ENCODE results near the gene SLC7A1. TPM values are rescaled to one million over a fixed set of nuclear protein-coding genes. Genes with fewer than 3 reads are reported as not detected.
A peak's percentile ranks its signal among the peaks of the same experiment; 100 is the strongest.

The SLC7A1 gene
- total and polyA plus RNA-seq, 4 experiments from 2014 or later, result 2.8 to 42.6 (median 22.8) TPM

- H3K4me1 Mint-ChIP-seq, result peaks cover 25 to 55% (median 40%) of the 10 kb centered on the region in 4 donors
- H3K36me3 Mint-ChIP-seq, result peaks cover 6 to 8% of the 10 kb centered on the region in 2 donors
- ChIA-PET CTCF (ENCODE audit: partially characterized antibody) (no interaction called here), POLR2A (ENCODE audit: partially characterized antibody) (interaction anchor here (0.8 to 3.0 kb wide), 5 partner anchors 9 to 342 kb away, joined by 3 to 10 read pairs (median 4); no protein-coding TSS in a partner anchor)
- intact Hi-C loops (cut with micrococcal nuclease), result loop anchor here (1.0 to 10.0 kb wide), 6 partner anchors 88 to 1460 kb away; partner anchors contain the start of genes HMGB1, PAN3 and USPL1
- no peaks in the 10 kb centered on the region for H3K27me3 Mint-ChIP-seq
- H3K4me3 Mint-ChIP-seq, result peak overlapping the region; percentile 87 to 94 (median 92)
- no peaks in the 10 kb centered on the region for H3K9me3 Mint-ChIP-seq
- H3K27me3 ChIP-seq (ENCODE audit: insufficient read depth, low read length), result no peaks in the 10 kb centered on the region
- peak overlapping the region; percentile 90 to 97 (median 93) for H3K27ac Mint-ChIP-seq
- peaks cover 32% of the 10 kb centered on the region for H3K4me1 ChIP-seq (ENCODE audit: insufficient read depth, low read length)
- peak overlapping the region; percentile 66 for H3K27ac ChIP-seq (ENCODE audit: low read depth, low read length)
- H3K4me3 ChIP-seq (ENCODE audit: low read length in 2 of 2), result peak overlapping the region; percentile 59 to 61
- peak; percentile 52 to 75 (median 57) for DNase-seq
- no peaks in the 10 kb centered on the region for H3K36me3 ChIP-seq (ENCODE audit: insufficient read depth, low read length)
- H3K9me3 ChIP-seq (ENCODE audit: control insufficient read depth in 1 of 2, low read length in 2 of 2), result no peaks in the 10 kb centered on the region
Observed at GRCh38 chr13:29594710-29595379, 643 bp downstream of the SLC7A1 start.

- CTCF ChIA-PET (ENCODE audit: partially characterized antibody), result interaction anchor here (0.7 kb wide), 1 partner anchor 111 kb away, joined by 3 read pairs; no protein-coding TSS in a partner anchor
- Mint-ChIP-seq H3K4me1 (peaks cover 28 to 58% (median 44%) of the 10 kb centered on the region in 4 donors), H3K4me3 (peak overlapping the region; percentile 87 to 94 (median 92)), H3K9me3 (no peaks in the 10 kb centered on the region), H3K36me3 (peaks cover 6 to 8% of the 10 kb centered on the region in 2 donors), H3K27me3 (no peaks in the 10 kb centered on the region), H3K27ac (peak overlapping the region; percentile 90 to 97 (median 93))
- no peaks in the 10 kb centered on the region for H3K27me3 ChIP-seq (ENCODE audit: insufficient read depth, low read length)
- H3K9me3 ChIP-seq (ENCODE audit: control insufficient read depth in 1 of 2, low read length in 2 of 2), result no peaks in the 10 kb centered on the region
- POLR2A ChIA-PET (ENCODE audit: partially characterized antibody), result interaction anchor here (2.6 to 3.0 kb wide), 2 partner anchors 8 to 56 kb away, joined by 7 to 10 read pairs; no protein-coding TSS in a partner anchor
- intact Hi-C loops (cut with micrococcal nuclease), result loop anchor here (2.0 to 10.0 kb wide), 3 partner anchors 870 to 1460 kb away; partner anchors contain the start of genes HMGB1, PAN3 and USPL1
- H3K4me3 ChIP-seq (ENCODE audit: low read length in 2 of 2), result peak overlapping the region; percentile 59 to 61
- DNase-seq, result peak; percentile 40 to 52 (median 48)
- peak overlapping the region; percentile 66 for H3K27ac ChIP-seq (ENCODE audit: low read depth, low read length)
- H3K36me3 ChIP-seq (ENCODE audit: insufficient read depth, low read length), result no peaks in the 10 kb centered on the region
- peaks cover 34% of the 10 kb centered on the region for H3K4me1 ChIP-seq (ENCODE audit: insufficient read depth, low read length)
Observed at GRCh38 chr13:29594303-29594709, 1.2 kb downstream of the SLC7A1 start.

GRCh38 chr13:29593605-29594297 lies 1.7 kb downstream of the SLC7A1 start:
- peak overlapping the region; percentile 66 for H3K27ac ChIP-seq (ENCODE audit: low read depth, low read length)
- H3K4me1 Mint-ChIP-seq, result peaks cover 28 to 61% (median 45%) of the 10 kb centered on the region in 4 donors
- intact Hi-C loops (cut with micrococcal nuclease), result loop anchor here (1.0 to 10.0 kb wide), 4 partner anchors 47 to 1459 kb away; partner anchors contain the start of genes HMGB1, PAN3 and USPL1
- H3K9me3 Mint-ChIP-seq, result no peaks in the 10 kb centered on the region
- no peaks in the 10 kb centered on the region for H3K9me3 ChIP-seq (ENCODE audit: control insufficient read depth in 1 of 2, low read length in 2 of 2)
- H3K27ac Mint-ChIP-seq, result peak overlapping the region; percentile 90 to 97 (median 93)
- CTCF ChIA-PET (ENCODE audit: partially characterized antibody), result interaction anchor here (0.7 kb wide), 1 partner anchor 111 kb away, joined by 3 read pairs; no protein-coding TSS in a partner anchor
- no peaks in the 10 kb centered on the region for H3K36me3 ChIP-seq (ENCODE audit: insufficient read depth, low read length)
- no peaks in the 10 kb centered on the region for H3K27me3 Mint-ChIP-seq
- POLR2A ChIA-PET (ENCODE audit: partially characterized antibody), result no interaction called here
- peak overlapping the region; percentile 87 to 94 (median 92) for H3K4me3 Mint-ChIP-seq
- no peaks in the 10 kb centered on the region for H3K27me3 ChIP-seq (ENCODE audit: insufficient read depth, low read length)
- DNase-seq, result no peak
- H3K4me3 ChIP-seq (ENCODE audit: low read length in 2 of 2), result peak overlapping the region in 1 of 2 donors; percentile 59
- peaks cover 34% of the 10 kb centered on the region for H3K4me1 ChIP-seq (ENCODE audit: insufficient read depth, low read length)
- H3K36me3 Mint-ChIP-seq, result peaks cover 6 to 8% of the 10 kb centered on the region in 2 donors

GRCh38 chr13:29591310-29591709 lies 4.2 kb downstream of the SLC7A1 start:
- intact Hi-C loops (cut with micrococcal nuclease), result loop anchor here (10.0 kb wide), 2 partner anchors 1023 to 1457 kb away; partner anchors contain the start of genes PAN3 and USPL1
- no peak overlapping the region for H3K4me3 ChIP-seq (ENCODE audit: low read length in 2 of 2)
- H3K4me1 Mint-ChIP-seq, result peaks cover 34 to 73% (median 53%) of the 10 kb centered on the region in 4 donors
- no peaks in the 10 kb centered on the region for H3K36me3 ChIP-seq (ENCODE audit: insufficient read depth, low read length)
- H3K27ac ChIP-seq (ENCODE audit: low read depth, low read length), result no peak overlapping the region
- no peak for DNase-seq
- H3K9me3 Mint-ChIP-seq, result no peaks in the 10 kb centered on the region
- ChIA-PET CTCF (ENCODE audit: partially characterized antibody) (no interaction called here), POLR2A (ENCODE audit: partially characterized antibody) (no interaction called here)
- H3K27ac Mint-ChIP-seq, result peak overlapping the region in 3 of 7 donors; percentile 1 to 30 (median 27)
- peaks cover 33% of the 10 kb centered on the region for H3K4me1 ChIP-seq (ENCODE audit: insufficient read depth, low read length)
- no peaks in the 10 kb centered on the region for H3K27me3 Mint-ChIP-seq
- no peaks in the 10 kb centered on the region for H3K27me3 ChIP-seq (ENCODE audit: insufficient read depth, low read length)
- H3K4me3 Mint-ChIP-seq, result peak overlapping the region in 2 of 8 donors; percentile 2 to 23
- peaks cover 10 to 13% of the 10 kb centered on the region in 2 donors for H3K36me3 Mint-ChIP-seq
- no peaks in the 10 kb centered on the region for H3K9me3 ChIP-seq (ENCODE audit: control insufficient read depth in 1 of 2, low read length in 2 of 2)

GRCh38 chr13:29589967-29590366 lies 5.5 kb downstream of the SLC7A1 start:
- Mint-ChIP-seq H3K9me3 (no peaks in the 10 kb centered on the region), H3K36me3 (peaks cover 9 to 10% of the 10 kb centered on the region in 2 donors), H3K4me3 (no peak overlapping the region), H3K27me3 (no peaks in the 10 kb centered on the region), H3K4me1 (peaks cover 32 to 71% (median 52%) of the 10 kb centered on the region in 4 donors), H3K27ac (peak overlapping the region in 5 of 7 donors; percentile 22 to 54 (median 46))
- no peaks in the 10 kb centered on the region for H3K9me3 ChIP-seq (ENCODE audit: control insufficient read depth in 1 of 2, low read length in 2 of 2)
- ChIA-PET POLR2A (ENCODE audit: partially characterized antibody) (no interaction called here), CTCF (ENCODE audit: partially characterized antibody) (no interaction called here)
- no peaks in the 10 kb centered on the region for H3K27me3 ChIP-seq (ENCODE audit: insufficient read depth, low read length)
- intact Hi-C loops (cut with micrococcal nuclease), result loop anchor here (10.0 kb wide), 2 partner anchors 1025 to 1455 kb away; partner anchors contain the start of genes PAN3 and USPL1
- no peak overlapping the region for H3K4me3 ChIP-seq (ENCODE audit: low read length in 2 of 2)
- no peak overlapping the region for H3K27ac ChIP-seq (ENCODE audit: low read depth, low read length)
- no peak for DNase-seq
- peaks cover 32% of the 10 kb centered on the region for H3K4me1 ChIP-seq (ENCODE audit: insufficient read depth, low read length)
- no peaks in the 10 kb centered on the region for H3K36me3 ChIP-seq (ENCODE audit: insufficient read depth, low read length)

GRCh38 chr13:29589234-29589633 lies 6.3 kb downstream of the SLC7A1 start:
- H3K4me1 Mint-ChIP-seq, result peaks cover 33 to 72% (median 50%) of the 10 kb centered on the region in 4 donors
- Histone ChIP-seq H3K4me1 (ENCODE audit: insufficient read depth, low read length) (peaks cover 31% of the 10 kb centered on the region), H3K27ac (ENCODE audit: low read depth, low read length) (no peak overlapping the region), H3K27me3 (ENCODE audit: insufficient read depth, low read length) (no peaks in the 10 kb centered on the region), H3K4me3 (ENCODE audit: low read length in 2 of 2) (no peak overlapping the region), H3K9me3 (ENCODE audit: control insufficient read depth in 1 of 2, low read length in 2 of 2) (no peaks in the 10 kb centered on the region), H3K36me3 (ENCODE audit: insufficient read depth, low read length) (no peaks in the 10 kb centered on the region)
- ChIA-PET CTCF (ENCODE audit: partially characterized antibody) (no interaction called here), POLR2A (ENCODE audit: partially characterized antibody) (no interaction called here)
- no peak overlapping the region for H3K4me3 Mint-ChIP-seq
- no peak for DNase-seq
- no peaks in the 10 kb centered on the region for H3K27me3 Mint-ChIP-seq
- no peaks in the 10 kb centered on the region for H3K9me3 Mint-ChIP-seq
- H3K27ac Mint-ChIP-seq, result no peak overlapping the region
- intact Hi-C loops (cut with micrococcal nuclease), result no loop called here
- H3K36me3 Mint-ChIP-seq, result peaks cover 7 to 10% of the 10 kb centered on the region in 2 donors
